ENCODE results near the gene PTPN22. TPM values are rescaled to one million over a fixed set of nuclear protein-coding genes. Genes with fewer than 3 reads are reported as not detected.

PTPN22 gene
- total RNA-seq, 3 donors from 2014 or later = 39.9 to 49.3 (median 46.8) TPM

Other genes starting within 250 kb of the PTPN22 start
- gene PHTF1, start 112.2 kb downstream of the PTPN22 start, total RNA-seq = 10 to 100 TPM in 1 of 3 donors, 1 to 10 TPM in 2; 9.1 to 10.9 (median 9.9) TPM
- 10 to 100 TPM; 15.4 to 20.2 (median 17.2) TPM for gene RSBN1, start 59.2 kb downstream of the PTPN22 start, total RNA-seq
- gene BCL2L15, start 15.9 kb upstream of the PTPN22 start, total RNA-seq = 1 to 10 TPM in 2 of 3 donors, under 1 TPM in 1; 0.74 to 1.6 (median 1.4) TPM
- gene AP4B1, start 33.1 kb upstream of the PTPN22 start, total RNA-seq = 10 to 100 TPM; 32.2 to 36.3 (median 32.3) TPM
- gene DCLRE1B, start 33.6 kb upstream of the PTPN22 start, total RNA-seq = 10 to 100 TPM; 22.0 to 23.2 (median 22.2) TPM
- gene HIPK1, start 57.6 kb upstream of the PTPN22 start, total RNA-seq = 10 to 100 TPM; 63.6 to 67.1 (median 63.6) TPM
- gene OLFML3, start 107.8 kb upstream of the PTPN22 start, total RNA-seq = under 1 TPM; 0.15 to 0.21 (median 0.16) TPM